Epithelial cell of proximal tubule (primary cell): ENCODE results near the gene WIF1. TPM values are rescaled to one million over a fixed set of nuclear protein-coding genes. Genes with fewer than 3 reads are reported as not detected.

Source experiments
- DNase-seq: peaks from one replicate; pipeline ENCODE4 v3.0.0-alpha.2; 2011; ENCODE audit warnings: low read depth
- H3K4me3 ChIP-seq: 2 replicates; pipeline ENCODE4 v1.5.1; 2011; ENCODE audit warnings: low read depth, mild to moderate bottlenecking, low read length
- CTCF ChIP-seq: conservative IDR thresholded peaks from 2 replicates; pipeline ENCODE4 v1.5.1; 2012; ENCODE audit warnings: low read depth, mild to moderate bottlenecking, low read length
- total RNA-seq: library from RNA; depleted of rRNA; stranded (reverse); fragments of >200 nt; gene quantifications from 2 replicates; pipeline ENCODE4 v1.2.3, GENCODE V29; 2015

WIF1 gene
- total RNA-seq, 1 donor from 2014 or later: not detected

- no peak overlapping the region for H3K4me3 ChIP-seq
- TF ChIP-seq CTCF: no peak
- no peak for DNase-seq
These were observed 69.9 kb downstream of the WIF1 start for GRCh38 chr12:65051218-65051617.

GRCh38 chr12:65045269-65045668 is 75.8 kb downstream of the WIF1 start:
- no peak overlapping the region for H3K4me3 ChIP-seq
- TF ChIP-seq CTCF: no peak
- no peak for DNase-seq

GRCh38 chr12:65039301-65039700 is 81.8 kb downstream of the WIF1 start:
- no peak overlapping the region for H3K4me3 ChIP-seq
- no peak for TF ChIP-seq CTCF
- DNase-seq: no peak

GRCh38 chr12:65025136-65025535 is 96.0 kb downstream of the WIF1 start:
- no peak overlapping the region for H3K4me3 ChIP-seq
- DNase-seq: no peak
- no peak for TF ChIP-seq CTCF

- DNase-seq: no peak
- H3K4me3 ChIP-seq: no peak overlapping the region
- TF ChIP-seq CTCF: no peak
These were observed 97.6 kb downstream of the WIF1 start for GRCh38 chr12:65023485-65023884.

GRCh38 chr12:65022960-65023359 is 98.1 kb downstream of the WIF1 start:
- no peak for DNase-seq
- no peak overlapping the region for H3K4me3 ChIP-seq
- TF ChIP-seq CTCF: no peak

GRCh38 chr12:65022421-65022820 is 98.7 kb downstream of the WIF1 start:
- no peak for TF ChIP-seq CTCF
- H3K4me3 ChIP-seq: no peak overlapping the region
- DNase-seq: no peak
